ENCODE results near the gene BTN3A1. TPM values are rescaled to one million over a fixed set of nuclear protein-coding genes. Genes with fewer than 3 reads are reported as not detected.

Gene BTN3A1
- polyA plus RNA-seq, 1 donor from 2014 or later: 38.2 TPM

DNA sequence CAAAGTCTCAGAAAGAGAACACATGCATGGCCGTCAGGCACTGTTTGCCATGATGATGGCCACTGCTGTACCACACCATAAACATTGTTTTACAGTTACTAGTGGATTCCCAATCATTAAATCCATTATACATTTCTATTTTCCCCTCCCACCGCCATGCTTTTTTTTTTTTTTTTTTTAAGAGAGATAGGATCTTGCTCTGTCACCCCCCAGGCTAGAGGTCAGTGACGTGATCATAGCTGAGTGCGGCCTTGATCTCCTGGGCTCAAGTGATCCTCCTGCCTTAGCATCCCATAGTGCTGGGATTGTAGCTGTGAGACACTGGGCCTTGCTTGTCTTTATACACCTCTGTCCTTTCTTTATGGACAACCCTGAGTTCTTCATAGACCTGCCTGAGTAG, 33.9 kb downstream of the BTN3A1 start:
- H3K9me3 ChIP-seq (ENCODE audit: low read length): no peaks in the 10 kb centered on the region
- no peak overlapping the region for H3K9ac ChIP-seq (ENCODE audit: low read length)
- H2AFZ ChIP-seq (ENCODE audit: low read depth, low read length): no peak overlapping the region
- no peaks in the 10 kb centered on the region for H3K9me2 ChIP-seq (ENCODE audit: insufficient read depth, low read length)
- no peaks in the 10 kb centered on the region for H3K36me3 ChIP-seq (ENCODE audit: insufficient read depth, low read length)
- H3F3A ChIP-seq (ENCODE audit: insufficient read depth, low read length, poor library complexity, severe bottlenecking): no peaks in the 10 kb centered on the region
- H3K27me3 ChIP-seq (ENCODE audit: insufficient read depth, low read depth, low read length): no peaks in the 10 kb centered on the region
- no peak overlapping the region for H3K27ac ChIP-seq (ENCODE audit: low read length)
- H3K79me2 ChIP-seq (replicated peaks; ENCODE audit: insufficient read depth, low read length): no peaks in the 10 kb centered on the region
- no peaks in the 10 kb centered on the region for H4K20me1 ChIP-seq (ENCODE audit: insufficient read depth)
- H3K4me2 ChIP-seq (ENCODE audit: low read length): no peak overlapping the region
- TF ChIP-seq TAF1 (IDR thresholded peaks at IDR 0.05; ENCODE audit: low read depth) (no peak), POLR2AphosphoS5 (IDR thresholded peaks at IDR 0.05) (no peak), EP300 (conservative IDR thresholded peaks at IDR 0.05; ENCODE audit: poor library complexity, severe bottlenecking) (no peak), MXI1 (conservative IDR thresholded peaks at IDR 0.05; ENCODE audit: poor library complexity, severe bottlenecking) (no peak), SMC3 (conservative IDR thresholded peaks at IDR 0.05; ENCODE audit: poor library complexity) (no peak), RAD21 (conservative IDR thresholded peaks at IDR 0.05) (no peak), EZH2 (IDR thresholded peaks at IDR 0.05; ENCODE audit: borderline replicate concordance, insufficient read depth, low read length, poor library complexity, severe bottlenecking) (no peak)
- TF ChIP-seq, protein P1, sequence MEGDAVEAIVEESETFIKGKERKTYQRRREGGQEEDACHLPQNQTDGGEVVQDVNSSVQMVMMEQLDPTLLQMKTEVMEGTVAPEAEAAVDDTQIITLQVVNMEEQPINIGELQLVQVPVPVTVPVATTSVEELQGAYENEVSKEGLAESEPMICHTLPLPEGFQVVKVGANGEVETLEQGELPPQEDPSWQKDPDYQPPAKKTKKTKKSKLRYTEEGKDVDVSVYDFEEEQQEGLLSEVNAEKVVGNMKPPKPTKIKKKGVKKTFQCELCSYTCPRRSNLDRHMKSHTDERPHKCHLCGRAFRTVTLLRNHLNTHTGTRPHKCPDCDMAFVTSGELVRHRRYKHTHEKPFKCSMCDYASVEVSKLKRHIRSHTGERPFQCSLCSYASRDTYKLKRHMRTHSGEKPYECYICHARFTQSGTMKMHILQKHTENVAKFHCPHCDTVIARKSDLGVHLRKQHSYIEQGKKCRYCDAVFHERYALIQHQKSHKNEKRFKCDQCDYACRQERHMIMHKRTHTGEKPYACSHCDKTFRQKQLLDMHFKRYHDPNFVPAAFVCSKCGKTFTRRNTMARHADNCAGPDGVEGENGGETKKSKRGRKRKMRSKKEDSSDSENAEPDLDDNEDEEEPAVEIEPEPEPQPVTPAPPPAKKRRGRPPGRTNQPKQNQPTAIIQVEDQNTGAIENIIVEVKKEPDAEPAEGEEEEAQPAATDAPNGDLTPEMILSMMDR (IDR thresholded peaks at IDR 0.05; ENCODE audit: poor library complexity, severe bottlenecking): no peak
- TF ChIP-seq, protein P2, sequence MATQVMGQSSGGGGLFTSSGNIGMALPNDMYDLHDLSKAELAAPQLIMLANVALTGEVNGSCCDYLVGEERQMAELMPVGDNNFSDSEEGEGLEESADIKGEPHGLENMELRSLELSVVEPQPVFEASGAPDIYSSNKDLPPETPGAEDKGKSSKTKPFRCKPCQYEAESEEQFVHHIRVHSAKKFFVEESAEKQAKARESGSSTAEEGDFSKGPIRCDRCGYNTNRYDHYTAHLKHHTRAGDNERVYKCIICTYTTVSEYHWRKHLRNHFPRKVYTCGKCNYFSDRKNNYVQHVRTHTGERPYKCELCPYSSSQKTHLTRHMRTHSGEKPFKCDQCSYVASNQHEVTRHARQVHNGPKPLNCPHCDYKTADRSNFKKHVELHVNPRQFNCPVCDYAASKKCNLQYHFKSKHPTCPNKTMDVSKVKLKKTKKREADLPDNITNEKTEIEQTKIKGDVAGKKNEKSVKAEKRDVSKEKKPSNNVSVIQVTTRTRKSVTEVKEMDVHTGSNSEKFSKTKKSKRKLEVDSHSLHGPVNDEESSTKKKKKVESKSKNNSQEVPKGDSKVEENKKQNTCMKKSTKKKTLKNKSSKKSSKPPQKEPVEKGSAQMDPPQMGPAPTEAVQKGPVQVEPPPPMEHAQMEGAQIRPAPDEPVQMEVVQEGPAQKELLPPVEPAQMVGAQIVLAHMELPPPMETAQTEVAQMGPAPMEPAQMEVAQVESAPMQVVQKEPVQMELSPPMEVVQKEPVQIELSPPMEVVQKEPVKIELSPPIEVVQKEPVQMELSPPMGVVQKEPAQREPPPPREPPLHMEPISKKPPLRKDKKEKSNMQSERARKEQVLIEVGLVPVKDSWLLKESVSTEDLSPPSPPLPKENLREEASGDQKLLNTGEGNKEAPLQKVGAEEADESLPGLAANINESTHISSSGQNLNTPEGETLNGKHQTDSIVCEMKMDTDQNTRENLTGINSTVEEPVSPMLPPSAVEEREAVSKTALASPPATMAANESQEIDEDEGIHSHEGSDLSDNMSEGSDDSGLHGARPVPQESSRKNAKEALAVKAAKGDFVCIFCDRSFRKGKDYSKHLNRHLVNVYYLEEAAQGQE (IDR thresholded peaks at IDR 0.05; ENCODE audit: borderline replicate concordance): no peak
- H3K4me3 ChIP-seq (ENCODE audit: low read length): no peak overlapping the region

DNA sequence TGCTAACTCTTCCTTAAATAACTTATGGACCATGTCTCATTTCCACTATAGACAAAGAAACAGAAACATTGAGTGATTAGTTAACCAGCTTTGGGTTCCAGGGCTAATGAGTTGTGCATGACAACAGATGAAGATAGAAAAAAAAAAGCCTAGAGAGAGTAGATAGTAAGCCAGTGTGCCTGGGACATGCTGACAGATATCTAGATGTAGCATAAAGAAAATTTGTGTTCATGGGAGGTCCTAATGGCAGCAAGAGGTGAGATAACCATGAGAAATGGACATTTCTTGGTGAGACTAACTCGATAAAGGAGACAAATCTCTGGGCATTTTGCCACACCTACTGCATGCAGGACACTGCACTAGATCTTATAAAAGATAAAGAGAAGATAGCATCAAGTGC, 35.5 kb downstream of the BTN3A1 start:
- Histone ChIP-seq H3K79me2 (replicated peaks; ENCODE audit: insufficient read depth, low read length) (no peaks in the 10 kb centered on the region), H3K9me2 (ENCODE audit: insufficient read depth, low read length) (no peaks in the 10 kb centered on the region)

More for the DNA sequence above, 35.5 kb downstream of the BTN3A1 start:
- Histone ChIP-seq H3K9ac (ENCODE audit: low read length) (no peak overlapping the region), H3K9me3 (ENCODE audit: low read length) (no peaks in the 10 kb centered on the region), H3K27ac (ENCODE audit: low read length) (no peak overlapping the region), H3K4me2 (ENCODE audit: low read length) (no peak overlapping the region), H3K36me3 (ENCODE audit: insufficient read depth, low read length) (no peaks in the 10 kb centered on the region), H3K27me3 (ENCODE audit: insufficient read depth, low read depth, low read length) (no peaks in the 10 kb centered on the region), H3F3A (ENCODE audit: insufficient read depth, low read length, poor library complexity, severe bottlenecking) (no peaks in the 10 kb centered on the region), H4K20me1 (ENCODE audit: insufficient read depth) (no peaks in the 10 kb centered on the region), H3K4me3 (ENCODE audit: low read length) (no peak overlapping the region), H2AFZ (ENCODE audit: low read depth, low read length) (no peak overlapping the region)
- TF ChIP-seq EP300 (conservative IDR thresholded peaks at IDR 0.05; ENCODE audit: poor library complexity, severe bottlenecking) (no peak), SMC3 (conservative IDR thresholded peaks at IDR 0.05; ENCODE audit: poor library complexity) (no peak), TAF1 (IDR thresholded peaks at IDR 0.05; ENCODE audit: low read depth) (no peak), EZH2 (IDR thresholded peaks at IDR 0.05; ENCODE audit: borderline replicate concordance, insufficient read depth, low read length, poor library complexity, severe bottlenecking) (no peak), RAD21 (conservative IDR thresholded peaks at IDR 0.05) (no peak), POLR2AphosphoS5 (IDR thresholded peaks at IDR 0.05) (no peak), MXI1 (conservative IDR thresholded peaks at IDR 0.05; ENCODE audit: poor library complexity, severe bottlenecking) (no peak)
- TF ChIP-seq, protein P1 (IDR thresholded peaks at IDR 0.05; ENCODE audit: poor library complexity, severe bottlenecking): no peak
- TF ChIP-seq, protein P2 (IDR thresholded peaks at IDR 0.05; ENCODE audit: borderline replicate concordance): no peak

Measured in neural cell (in vitro differentiated cells).